D721Med (cell line): Measurements from ENCODE around the gene KCNAB1.

Experiments used
- DNase-seq: peaks from one replicate; pipeline ENCODE4 v3.0.0; 2011; ENCODE audit warnings: low spot score; ENCODE audit not compliant: insufficient read length
- FAIRE-seq: peaks from 2 replicates; lab custom pipeline; 2011; peaks lifted over from hg19 to GRCh38; lab: Jason Lieb, UNC
- TF ChIP-seq, protein P1 (sequence below): IDR thresholded peaks from 2 replicates; pipeline ENCODE4 v1.5.1; 2012; ENCODE audit warnings: mild to moderate bottlenecking, control low read depth; ENCODE audit not compliant: insufficient read depth; ENCODE audit errors: missing control alignments

Gene KCNAB1

DNA sequence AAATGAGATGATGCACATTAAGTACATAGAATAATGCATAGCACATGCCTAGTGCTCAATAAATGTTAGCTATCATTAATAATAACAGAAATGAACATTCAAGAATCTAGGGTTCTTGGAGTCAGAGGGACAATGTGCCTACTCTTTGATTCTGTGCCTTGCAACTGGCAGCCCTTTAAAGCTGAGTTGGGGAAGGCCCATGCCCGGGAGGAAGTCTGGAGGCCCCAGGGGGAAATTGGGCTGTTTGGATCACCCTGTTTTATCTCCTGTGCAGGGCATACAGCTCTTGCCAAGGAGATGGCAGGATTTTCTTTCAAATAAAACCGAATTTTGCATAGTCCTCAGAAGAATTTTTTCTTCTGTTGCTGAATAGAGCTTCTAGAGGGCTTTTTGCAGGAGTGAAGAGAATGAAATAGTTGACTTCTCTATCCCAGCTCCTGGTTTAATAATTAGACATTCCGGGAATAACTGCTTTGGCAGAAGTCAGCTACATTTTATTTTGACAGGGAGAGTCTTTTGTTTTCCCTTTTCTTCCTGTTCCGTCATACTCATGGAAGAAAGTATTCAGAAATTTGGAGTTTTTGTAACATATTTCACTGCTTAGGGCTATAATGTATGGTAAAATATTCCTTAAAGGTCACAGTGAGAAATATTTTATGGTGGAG lies 18.0 kb upstream of the KCNAB1 start:
- TF ChIP-seq, protein P1, sequence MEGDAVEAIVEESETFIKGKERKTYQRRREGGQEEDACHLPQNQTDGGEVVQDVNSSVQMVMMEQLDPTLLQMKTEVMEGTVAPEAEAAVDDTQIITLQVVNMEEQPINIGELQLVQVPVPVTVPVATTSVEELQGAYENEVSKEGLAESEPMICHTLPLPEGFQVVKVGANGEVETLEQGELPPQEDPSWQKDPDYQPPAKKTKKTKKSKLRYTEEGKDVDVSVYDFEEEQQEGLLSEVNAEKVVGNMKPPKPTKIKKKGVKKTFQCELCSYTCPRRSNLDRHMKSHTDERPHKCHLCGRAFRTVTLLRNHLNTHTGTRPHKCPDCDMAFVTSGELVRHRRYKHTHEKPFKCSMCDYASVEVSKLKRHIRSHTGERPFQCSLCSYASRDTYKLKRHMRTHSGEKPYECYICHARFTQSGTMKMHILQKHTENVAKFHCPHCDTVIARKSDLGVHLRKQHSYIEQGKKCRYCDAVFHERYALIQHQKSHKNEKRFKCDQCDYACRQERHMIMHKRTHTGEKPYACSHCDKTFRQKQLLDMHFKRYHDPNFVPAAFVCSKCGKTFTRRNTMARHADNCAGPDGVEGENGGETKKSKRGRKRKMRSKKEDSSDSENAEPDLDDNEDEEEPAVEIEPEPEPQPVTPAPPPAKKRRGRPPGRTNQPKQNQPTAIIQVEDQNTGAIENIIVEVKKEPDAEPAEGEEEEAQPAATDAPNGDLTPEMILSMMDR, result no peak
- no peak for DNase-seq
- no peak for FAIRE-seq

DNA sequence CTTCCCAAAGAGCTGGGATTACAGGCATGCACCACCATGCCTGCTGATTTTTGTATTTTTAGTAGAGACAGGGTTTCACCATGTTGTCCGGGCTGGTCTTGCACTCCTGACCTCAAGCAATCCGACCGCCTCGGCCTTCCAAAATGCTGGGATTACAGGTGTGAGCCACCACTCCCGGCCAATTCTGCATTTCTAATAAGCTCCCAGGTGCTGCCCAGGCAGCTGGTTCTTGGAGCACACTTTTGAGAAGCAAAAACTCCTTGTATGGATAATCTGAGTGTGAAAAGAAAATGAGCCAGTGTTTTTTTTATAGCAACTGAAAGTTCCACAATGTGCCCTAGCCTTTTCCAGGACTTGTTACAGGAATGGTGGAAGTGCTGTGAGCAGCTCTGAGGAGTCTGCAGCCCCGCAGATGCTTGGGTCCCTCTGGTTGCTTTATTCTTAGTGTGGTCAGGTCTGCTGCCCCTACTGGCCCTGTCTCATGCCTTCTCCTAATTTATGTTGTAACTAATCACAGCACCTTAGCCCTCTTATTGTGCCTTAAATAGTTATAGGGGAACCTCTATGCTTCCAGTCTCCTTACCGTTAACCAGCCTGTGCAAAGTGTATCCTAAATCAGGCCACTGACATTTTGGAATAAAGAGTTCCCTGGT lies 13.5 kb upstream of the KCNAB1 start:
- FAIRE-seq, result no peak
- DNase-seq, result no peak
- TF ChIP-seq, protein P1, result no peak

DNA sequence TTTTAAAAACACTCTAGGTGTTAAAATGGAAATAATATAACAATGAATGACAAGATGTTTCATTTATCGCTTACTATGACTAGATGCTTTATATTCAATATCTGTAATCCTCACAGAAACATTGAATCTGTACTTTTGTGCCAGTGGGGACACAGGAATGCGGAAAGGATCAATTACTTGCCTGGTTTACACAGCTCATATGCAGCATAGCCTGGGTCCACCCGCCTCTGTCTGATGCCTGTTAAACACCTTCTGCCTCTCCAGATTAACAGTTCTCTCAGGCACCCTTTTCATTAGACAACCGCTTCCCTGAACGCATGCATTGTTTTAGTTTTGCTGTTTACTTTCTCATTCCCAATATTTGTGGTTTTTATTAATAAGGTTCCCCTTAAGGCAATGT lies 12.9 kb upstream of the KCNAB1 start:
- DNase-seq (no peak), FAIRE-seq (no peak)

DNA sequence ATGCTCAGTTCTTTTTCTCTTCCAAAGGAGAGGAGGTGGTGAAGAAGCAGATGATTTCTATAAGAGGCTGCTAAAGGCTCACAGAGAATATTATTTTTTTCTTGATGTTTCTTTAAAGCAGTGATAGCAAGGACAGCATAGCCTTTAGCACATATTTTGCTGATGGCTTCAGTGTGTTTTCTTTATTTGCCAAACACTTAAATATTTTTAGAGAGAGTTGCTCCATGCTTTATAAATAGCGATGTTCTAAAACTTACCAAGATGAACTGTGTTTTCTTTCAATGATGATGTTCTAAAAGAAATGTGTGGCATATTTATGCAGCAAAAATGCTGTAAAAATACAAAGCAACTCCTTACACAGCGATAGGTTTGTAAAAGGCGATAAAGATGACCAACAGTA lies 11.8 kb upstream of the KCNAB1 start:
- DNase-seq (no peak), FAIRE-seq (no peak)
- TF ChIP-seq, protein P1, result no peak

More for the DNA sequence above, 12.9 kb upstream of the KCNAB1 start:
- TF ChIP-seq, protein P1, result no peak

DNA sequence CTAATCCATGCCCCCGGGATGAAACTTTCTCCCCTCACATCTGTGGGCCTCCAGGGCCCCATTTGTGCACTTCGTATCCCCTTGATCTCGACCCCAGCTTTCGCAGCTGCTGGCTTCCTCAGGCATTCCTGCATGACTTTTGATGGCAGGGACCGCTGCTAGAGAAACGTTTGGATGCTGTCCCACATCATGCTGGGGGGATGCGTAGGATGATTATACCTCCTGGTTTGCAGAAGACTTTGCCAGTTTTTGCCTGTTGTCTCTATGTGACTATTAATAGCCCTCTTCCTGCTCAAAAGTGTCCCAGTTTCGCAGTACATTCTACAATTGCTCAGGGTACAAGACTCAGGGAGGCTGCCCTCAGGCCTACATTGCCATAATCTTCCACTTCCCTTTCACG lies 10.4 kb upstream of the KCNAB1 start:
- TF ChIP-seq, protein P1, result no peak
- FAIRE-seq (no peak), DNase-seq (no peak)

DNA sequence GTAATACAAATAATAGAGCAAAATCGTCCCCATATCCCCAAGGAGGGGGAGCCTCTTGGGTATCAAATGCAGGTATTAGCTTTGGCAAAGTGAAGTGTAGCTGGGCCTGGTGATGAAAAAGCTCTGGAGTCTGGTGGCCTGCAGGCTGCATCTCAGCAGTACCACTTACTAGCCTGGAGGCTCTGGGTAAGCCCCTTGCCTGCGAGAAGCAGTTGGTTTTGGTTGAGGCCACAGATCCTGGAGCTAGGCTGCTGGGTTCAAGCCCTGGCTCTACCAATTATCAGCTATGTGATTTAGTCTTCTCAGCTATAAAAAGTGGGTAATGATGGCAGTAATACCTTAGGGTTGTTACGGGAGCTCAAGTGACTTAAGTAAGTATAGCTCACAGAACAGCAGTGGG lies 6.1 kb downstream of the KCNAB1 start:
- DNase-seq (no peak), FAIRE-seq (no peak)
- TF ChIP-seq, protein P1, result no peak

DNA sequence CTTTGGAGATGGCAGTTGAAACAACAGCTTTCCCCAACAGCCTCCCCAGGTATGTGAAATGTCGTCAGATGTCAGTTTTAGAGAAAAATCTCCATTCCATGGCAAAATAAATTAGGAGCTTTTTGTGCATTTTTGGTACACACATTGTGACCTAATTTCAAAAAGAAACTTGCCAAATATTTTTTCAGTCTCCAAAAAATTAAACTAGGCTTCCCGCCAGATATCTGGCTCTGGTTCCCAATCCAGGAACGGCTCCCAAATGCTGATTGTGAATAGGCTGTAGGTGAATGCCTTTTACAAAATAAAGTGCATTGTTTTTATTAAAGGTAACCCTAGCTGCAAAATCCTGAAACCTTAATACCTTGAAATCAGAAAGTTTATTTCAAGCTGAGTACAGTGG lies 10.9 kb downstream of the KCNAB1 start:
- no peak for DNase-seq
- TF ChIP-seq, protein P1, result no peak
- no peak for FAIRE-seq
